Measurements from ENCODE around the gene FNTB. TPM values are rescaled to one million over a fixed set of nuclear protein-coding genes. Genes with fewer than 3 reads are reported as not detected.

The FNTB gene
- polyA plus RNA-seq, 1 donor from 2014 or later, result 6.7 TPM

- Histone ChIP-seq H3K4me2 (ENCODE audit: low read length) (no peak overlapping the region), H3K9me2 (ENCODE audit: insufficient read depth, low read length) (no peaks in the 10 kb centered on the region), H3K36me3 (ENCODE audit: insufficient read depth, low read length) (no peaks in the 10 kb centered on the region), H3K27me3 (ENCODE audit: insufficient read depth, low read depth, low read length) (no peaks in the 10 kb centered on the region), H3K9me3 (ENCODE audit: low read length) (no peaks in the 10 kb centered on the region), H4K20me1 (ENCODE audit: insufficient read depth) (no peaks in the 10 kb centered on the region), H2AFZ (ENCODE audit: low read depth, low read length) (no peak overlapping the region), H3K27ac (ENCODE audit: low read length) (no peak overlapping the region), H3F3A (ENCODE audit: insufficient read depth, low read length, poor library complexity, severe bottlenecking) (no peaks in the 10 kb centered on the region), H3K9ac (ENCODE audit: low read length) (no peak overlapping the region), H3K4me3 (ENCODE audit: low read length) (no peak overlapping the region), H3K79me2 (replicated peaks; ENCODE audit: insufficient read depth, low read length) (no peaks in the 10 kb centered on the region)
- TF ChIP-seq MXI1 (conservative IDR thresholded peaks at IDR 0.05; ENCODE audit: poor library complexity, severe bottlenecking) (no peak), TAF1 (IDR thresholded peaks at IDR 0.05; ENCODE audit: low read depth) (no peak)
Measured at GRCh38 chr14:64966976-64967375, 19.7 kb upstream of the FNTB start.

DNA sequence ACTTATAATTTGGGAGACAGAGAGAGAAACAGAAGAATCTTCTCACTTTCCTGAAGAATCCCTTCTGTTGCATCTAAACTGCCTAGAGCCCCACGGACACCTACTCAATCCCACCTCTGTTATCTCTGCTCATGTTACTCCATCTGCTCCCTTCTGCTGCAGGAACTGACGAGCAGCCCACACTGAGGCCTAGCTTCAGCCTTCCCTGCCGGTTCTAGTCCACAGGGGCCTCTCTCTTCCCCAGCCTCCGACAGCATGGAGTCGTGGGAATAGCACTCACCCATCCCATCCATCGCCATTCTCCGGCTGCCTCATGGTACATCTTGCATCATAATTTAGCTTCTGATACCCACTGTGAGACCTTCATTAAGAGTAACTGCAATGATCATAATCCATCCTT lies 18.5 kb upstream of the FNTB start:
- Histone ChIP-seq H3K4me2 (ENCODE audit: low read length) (no peak overlapping the region), H3K9ac (ENCODE audit: low read length) (no peak overlapping the region), H3K9me2 (ENCODE audit: insufficient read depth, low read length) (no peaks in the 10 kb centered on the region), H3K9me3 (ENCODE audit: low read length) (no peaks in the 10 kb centered on the region), H3K27ac (ENCODE audit: low read length) (no peak overlapping the region), H3K79me2 (replicated peaks; ENCODE audit: insufficient read depth, low read length) (no peaks in the 10 kb centered on the region), H3K36me3 (ENCODE audit: insufficient read depth, low read length) (no peaks in the 10 kb centered on the region), H3F3A (ENCODE audit: insufficient read depth, low read length, poor library complexity, severe bottlenecking) (no peaks in the 10 kb centered on the region), H3K4me3 (ENCODE audit: low read length) (no peak overlapping the region), H4K20me1 (ENCODE audit: insufficient read depth) (no peaks in the 10 kb centered on the region), H2AFZ (ENCODE audit: low read depth, low read length) (no peak overlapping the region), H3K27me3 (ENCODE audit: insufficient read depth, low read depth, low read length) (no peaks in the 10 kb centered on the region)
- no peak for TF ChIP-seq POLR2AphosphoS5 (IDR thresholded peaks at IDR 0.05)
- TF ChIP-seq, protein P1, sequence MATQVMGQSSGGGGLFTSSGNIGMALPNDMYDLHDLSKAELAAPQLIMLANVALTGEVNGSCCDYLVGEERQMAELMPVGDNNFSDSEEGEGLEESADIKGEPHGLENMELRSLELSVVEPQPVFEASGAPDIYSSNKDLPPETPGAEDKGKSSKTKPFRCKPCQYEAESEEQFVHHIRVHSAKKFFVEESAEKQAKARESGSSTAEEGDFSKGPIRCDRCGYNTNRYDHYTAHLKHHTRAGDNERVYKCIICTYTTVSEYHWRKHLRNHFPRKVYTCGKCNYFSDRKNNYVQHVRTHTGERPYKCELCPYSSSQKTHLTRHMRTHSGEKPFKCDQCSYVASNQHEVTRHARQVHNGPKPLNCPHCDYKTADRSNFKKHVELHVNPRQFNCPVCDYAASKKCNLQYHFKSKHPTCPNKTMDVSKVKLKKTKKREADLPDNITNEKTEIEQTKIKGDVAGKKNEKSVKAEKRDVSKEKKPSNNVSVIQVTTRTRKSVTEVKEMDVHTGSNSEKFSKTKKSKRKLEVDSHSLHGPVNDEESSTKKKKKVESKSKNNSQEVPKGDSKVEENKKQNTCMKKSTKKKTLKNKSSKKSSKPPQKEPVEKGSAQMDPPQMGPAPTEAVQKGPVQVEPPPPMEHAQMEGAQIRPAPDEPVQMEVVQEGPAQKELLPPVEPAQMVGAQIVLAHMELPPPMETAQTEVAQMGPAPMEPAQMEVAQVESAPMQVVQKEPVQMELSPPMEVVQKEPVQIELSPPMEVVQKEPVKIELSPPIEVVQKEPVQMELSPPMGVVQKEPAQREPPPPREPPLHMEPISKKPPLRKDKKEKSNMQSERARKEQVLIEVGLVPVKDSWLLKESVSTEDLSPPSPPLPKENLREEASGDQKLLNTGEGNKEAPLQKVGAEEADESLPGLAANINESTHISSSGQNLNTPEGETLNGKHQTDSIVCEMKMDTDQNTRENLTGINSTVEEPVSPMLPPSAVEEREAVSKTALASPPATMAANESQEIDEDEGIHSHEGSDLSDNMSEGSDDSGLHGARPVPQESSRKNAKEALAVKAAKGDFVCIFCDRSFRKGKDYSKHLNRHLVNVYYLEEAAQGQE (IDR thresholded peaks at IDR 0.05; ENCODE audit: borderline replicate concordance), result no peak
- no peak for TF ChIP-seq CTCF (IDR thresholded peaks at IDR 0.05; ENCODE audit: poor library complexity, severe bottlenecking)
- TF ChIP-seq EZH2 (IDR thresholded peaks at IDR 0.05; ENCODE audit: borderline replicate concordance, insufficient read depth, low read length, poor library complexity, severe bottlenecking), result no peak

DNA sequence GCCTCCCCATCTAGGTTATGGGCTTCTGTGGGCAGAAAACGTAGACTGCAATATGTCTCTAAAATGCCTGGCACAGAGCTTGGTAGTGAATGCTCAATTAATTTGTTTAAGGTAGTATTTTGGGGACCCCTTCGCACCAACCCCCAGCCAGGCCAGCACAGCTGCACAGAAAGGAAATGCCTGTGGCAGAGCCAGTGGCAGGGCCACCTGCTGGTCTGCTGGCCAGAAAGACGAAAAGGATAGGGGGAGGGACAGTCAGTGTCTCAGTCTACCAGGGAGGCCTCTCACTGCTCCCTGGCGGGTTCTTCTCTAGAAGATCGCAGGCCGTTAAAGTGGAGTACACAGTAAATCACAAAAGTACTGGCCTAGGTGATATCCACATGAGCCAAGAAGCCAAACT lies 18.0 kb upstream of the FNTB start:
- Histone ChIP-seq H3K27ac (ENCODE audit: low read length) (no peak overlapping the region), H3K79me2 (replicated peaks; ENCODE audit: insufficient read depth, low read length) (no peaks in the 10 kb centered on the region), H3K9ac (ENCODE audit: low read length) (no peak overlapping the region), H3K9me3 (ENCODE audit: low read length) (no peaks in the 10 kb centered on the region), H3K27me3 (ENCODE audit: insufficient read depth, low read depth, low read length) (no peaks in the 10 kb centered on the region), H3K9me2 (ENCODE audit: insufficient read depth, low read length) (no peaks in the 10 kb centered on the region), H3K36me3 (ENCODE audit: insufficient read depth, low read length) (no peaks in the 10 kb centered on the region), H3K4me3 (ENCODE audit: low read length) (no peak overlapping the region), H3K4me2 (ENCODE audit: low read length) (no peak overlapping the region), H3F3A (ENCODE audit: insufficient read depth, low read length, poor library complexity, severe bottlenecking) (no peaks in the 10 kb centered on the region), H4K20me1 (ENCODE audit: insufficient read depth) (no peaks in the 10 kb centered on the region), H2AFZ (ENCODE audit: low read depth, low read length) (no peak overlapping the region)
- TF ChIP-seq CTCF (IDR thresholded peaks at IDR 0.05; ENCODE audit: poor library complexity, severe bottlenecking) (no peak), EZH2 (IDR thresholded peaks at IDR 0.05; ENCODE audit: borderline replicate concordance, insufficient read depth, low read length, poor library complexity, severe bottlenecking) (no peak), SMC3 (conservative IDR thresholded peaks at IDR 0.05; ENCODE audit: poor library complexity) (no peak), POLR2AphosphoS5 (IDR thresholded peaks at IDR 0.05) (no peak), TAF1 (IDR thresholded peaks at IDR 0.05; ENCODE audit: low read depth) (no peak), EP300 (conservative IDR thresholded peaks at IDR 0.05; ENCODE audit: poor library complexity, severe bottlenecking) (no peak), RAD21 (conservative IDR thresholded peaks at IDR 0.05) (no peak), MXI1 (conservative IDR thresholded peaks at IDR 0.05; ENCODE audit: poor library complexity, severe bottlenecking) (no peak)
- TF ChIP-seq, protein P1 (IDR thresholded peaks at IDR 0.05; ENCODE audit: borderline replicate concordance), result no peak
